Neural cell (in vitro differentiated cells): Measurements from ENCODE around the gene TOR4A. TPM values are rescaled to one million over a fixed set of nuclear protein-coding genes. Genes with fewer than 3 reads are reported as not detected.

Source experiments
- H2AFZ ChIP-seq: fragments of 200-600, 300-800 bp; sonication (generic), shearing (Covaris generic); 2 replicates; pipeline ENCODE4 v1.6.0; 2014; ENCODE audit warnings: low read depth, mild to moderate bottlenecking, antibody characterized with exemption, low read length, moderate library complexity
- H3F3A ChIP-seq: fragments of 200-600 bp; shearing (Covaris generic); 2 replicates; pipeline ENCODE4 v1.6.1; 2016; ENCODE audit warnings: mild to moderate bottlenecking, moderate library complexity, mixed read lengths, antibody characterized with exemption, low read length; ENCODE audit not compliant: insufficient read depth, poor library complexity, severe bottlenecking
- H3K27ac ChIP-seq: fragments of 200-600, 300-800 bp; sonication (generic), shearing (Covaris generic); 2 replicates; pipeline ENCODE4 v1.5.1; 2014; ENCODE audit warnings: mild to moderate bottlenecking, low read length, moderate library complexity
- H3K27me3 ChIP-seq: fragments of 300-800, 200-600 bp; sonication (generic), shearing (Covaris generic); 2 replicates; pipeline ENCODE4 v1.6.0; 2014; ENCODE audit warnings: mild to moderate bottlenecking, low read depth, low read length, moderate library complexity; ENCODE audit not compliant: insufficient read depth
- H3K36me3 ChIP-seq: fragments of 300-800, 200-600 bp; sonication (generic), shearing (Covaris generic); 2 replicates; pipeline ENCODE4 v1.5.1; 2014; ENCODE audit warnings: mild to moderate bottlenecking, antibody characterized with exemption, low read length, moderate library complexity; ENCODE audit not compliant: insufficient read depth
- H3K4me2 ChIP-seq: fragments of 300-800, 200-600 bp; sonication (generic), shearing (Covaris generic); 2 replicates; pipeline ENCODE4 v1.6.0; 2014; ENCODE audit warnings: mild to moderate bottlenecking, low read length
- H3K4me3 ChIP-seq: fragments of 300-800, 200-600 bp; sonication (generic), shearing (Covaris generic); 2 replicates; pipeline ENCODE4 v1.5.1; 2014; ENCODE audit warnings: mild to moderate bottlenecking, low read length, moderate library complexity
- H3K79me2 ChIP-seq: fragments of 200-600 bp; shearing (Covaris generic); replicated peaks from 2 replicates; pipeline ENCODE4 v1.6.0; 2014; ENCODE audit warnings: mild to moderate bottlenecking, low read length, moderate library complexity; ENCODE audit not compliant: insufficient read depth
- H3K9ac ChIP-seq: fragments of 300-800, 200-600 bp; sonication (generic), shearing (Covaris generic); 2 replicates; pipeline ENCODE4 v1.6.1; 2016; ENCODE audit warnings: mild to moderate bottlenecking, low read length, mixed read lengths
- H3K9me2 ChIP-seq: fragments of 200-600 bp; shearing (Covaris generic); 2 replicates; pipeline ENCODE4 v1.6.1; 2016; ENCODE audit warnings: mild to moderate bottlenecking, low read length, mixed read lengths; ENCODE audit not compliant: insufficient read depth
- H3K9me3 ChIP-seq: fragments of 200-600, 300-800 bp; sonication (generic), shearing (Covaris generic); 2 replicates; pipeline ENCODE4 v1.6.1; 2016; ENCODE audit warnings: mild to moderate bottlenecking, mixed run types, low read length, moderate library complexity, mixed read lengths
- H4K20me1 ChIP-seq: fragments of 200-600 bp; shearing (Covaris generic); 2 replicates; pipeline ENCODE4 v1.6.1; 2016; ENCODE audit warnings: mild to moderate bottlenecking, mixed run types; ENCODE audit not compliant: insufficient read depth
- CTCF ChIP-seq: fragments of 450-650 bp; IDR thresholded peaks from 2 replicates; pipeline ENCODE4 v1.5.1; 2014; ENCODE audit warnings: antibody characterized with exemption, mild to moderate bottlenecking, moderate library complexity; ENCODE audit not compliant: poor library complexity, severe bottlenecking
- EP300 ChIP-seq: fragments of 450-650 bp; conservative IDR thresholded peaks from 2 replicates; pipeline ENCODE4 v1.6.1; 2014; ENCODE audit warnings: antibody characterized with exemption, mild to moderate bottlenecking, moderate library complexity; ENCODE audit not compliant: poor library complexity, severe bottlenecking
- EZH2 ChIP-seq: fragments of 200-600, 300-800 bp; shearing (Covaris generic), sonication (generic); IDR thresholded peaks from 2 replicates; pipeline ENCODE4 v1.6.1; 2014; ENCODE audit warnings: antibody characterized with exemption, low read length, borderline replicate concordance, mild to moderate bottlenecking; ENCODE audit not compliant: insufficient read depth, poor library complexity, severe bottlenecking
- MXI1 ChIP-seq: fragments of 450-650 bp; conservative IDR thresholded peaks from 2 replicates; pipeline ENCODE4 v1.6.1; 2014; ENCODE audit warnings: antibody characterized with exemption, mild to moderate bottlenecking; ENCODE audit not compliant: poor library complexity, severe bottlenecking
- POLR2AphosphoS5 ChIP-seq: IDR thresholded peaks from 2 replicates; pipeline ENCODE4 v1.6.1; 2012
- RAD21 ChIP-seq: fragments of 450-650 bp; conservative IDR thresholded peaks from 2 replicates; pipeline ENCODE4 v1.6.1; 2014; ENCODE audit warnings: antibody characterized with exemption, mild to moderate bottlenecking, moderate library complexity
- REST ChIP-seq: IDR thresholded peaks from 2 replicates; pipeline ENCODE4 v1.6.1; 2012; ENCODE audit warnings: borderline replicate concordance
- SMC3 ChIP-seq: fragments of 450-650 bp; conservative IDR thresholded peaks from 2 replicates; pipeline ENCODE4 v1.6.1; 2014; ENCODE audit warnings: antibody characterized with exemption, mild to moderate bottlenecking, moderate library complexity; ENCODE audit not compliant: poor library complexity
- TAF1 ChIP-seq: IDR thresholded peaks from 2 replicates; pipeline ENCODE4 v1.6.1; 2012; ENCODE audit warnings: low read depth
- polyA minus RNA-seq: library from RNA; depleted of rRNA, polyadenylated mRNA; stranded (reverse); fragments of >200 nt; gene quantifications from 2 replicates; pipeline ENCODE4 v1.2.3, GENCODE V29; 2014
- polyA plus RNA-seq: library from polyadenylated mRNA; depleted of rRNA; stranded (reverse); fragments of >200 nt; gene quantifications from 2 replicates; pipeline ENCODE4 v1.2.3, GENCODE V29; 2014

Gene TOR4A
- polyA plus RNA-seq (0.50 and 0.70 TPM in 2 replicates), polyA minus RNA-seq (0.93 and 1.2 TPM in 2 replicates)

- no peak within 1 kb of the TSS for H2AFZ ChIP-seq
These were observed at the start of gene TOR4A for GRCh38 chr9:137277329-137278041. Gene TOR4A, plus strand, starts transcription at chr9:137277726. Its CDS starts 964 bp downstream, at chr9:137278690.

More at GRCh38 chr9:137277329-137278041, at the start of gene TOR4A:
- peaks cover 4% of the 10 kb centered on the region for H3K36me3 ChIP-seq
- no peak within 1 kb of the TSS for H3K4me3 ChIP-seq
- H3K27me3 ChIP-seq, result peaks cover 18% of the 10 kb centered on the region
- H3F3A ChIP-seq, result no peaks in the 10 kb centered on the region
- no peak within 1 kb of the TSS for H3K9ac ChIP-seq
- H3K9me3 ChIP-seq, result no peaks in the 10 kb centered on the region
- no peak within 1 kb of the TSS for H3K4me2 ChIP-seq
- no peaks in the 10 kb centered on the region for H3K9me2 ChIP-seq
- TF ChIP-seq RAD21 (no peak), SMC3 (no peak), MXI1 (no peak), POLR2AphosphoS5 (no peak), EP300 (no peak), TAF1 (no peak), CTCF (no peak), REST (no peak), EZH2 (no peak)
- no peaks in the 10 kb centered on the region for H3K79me2 ChIP-seq
- H4K20me1 ChIP-seq, result no peaks in the 10 kb centered on the region
- no peak within 1 kb of the TSS for H3K27ac ChIP-seq
